Heart right ventricle (tissue), 16 donors: ENCODE measurements around the gene MTFR2. TPM values are rescaled to one million over a fixed set of nuclear protein-coding genes. Genes with fewer than 3 reads are reported as not detected.
A peak's percentile ranks its signal among the peaks of the same experiment; 100 is the strongest.

ENCODE experiments used
- ATAC-seq, 8 donors: fragments of 200-7000 bp; cut with Tn5 transposase; one replicate each; pipeline ENCODE4 v1.9.1; 2020; ENCODE audit warnings: mild to moderate bottlenecking in 8 of 8, moderate library complexity in 8 of 8, moderate number of reproducible peaks in 1 of 8
- DNase-seq, 2 donors: peaks; one replicate each; pipeline ENCODE4 v3.0.0-alpha.2; 2020
- H3K27ac ChIP-seq, 10 donors: fragments of 200-600 bp; sonication (generic) in 2 of 10; one replicate each; pipeline versions ENCODE4 v1.5.0 to v1.8.0; 2020 to 2022; ENCODE audit warnings: mild to moderate bottlenecking in 3 of 10
- H3K27me3 ChIP-seq, 7 donors: fragments of 200-600 bp; one replicate each; pipeline ENCODE4 v1.8.0; 2021 to 2022; ENCODE audit warnings: mild to moderate bottlenecking in 2 of 7
- H3K36me3 ChIP-seq, 9 donors: fragments of 200-600 bp; sonication (generic) in 1 of 9; one replicate each; pipeline versions ENCODE4 v1.5.0 to v1.8.0; 2020 to 2022; ENCODE audit warnings: mild to moderate bottlenecking in 2 of 9
- H3K4me1 ChIP-seq, 9 donors: fragments of 200-600 bp; sonication (generic) in 1 of 9; one replicate each; pipeline versions ENCODE4 v1.5.0 to v1.8.0; 2020 to 2022; ENCODE audit warnings: mild to moderate bottlenecking in 4 of 9
- H3K4me3 ChIP-seq, 10 donors: fragments of 200-600 bp; sonication (generic) in 2 of 10; one replicate each; pipeline versions ENCODE4 v1.5.0 to v1.8.0; 2020 to 2022; ENCODE audit warnings: mild to moderate bottlenecking in 7 of 10, moderate library complexity in 2 of 10
- H3K9me3 ChIP-seq, 11 donors: fragments of 200-600 bp in 10 of 11; sonication (generic) in 2 of 11; one replicate each; pipeline versions ENCODE4 v1.5.0 to v1.8.0; 2013 to 2022; ENCODE audit warnings: mild to moderate bottlenecking in 2 of 11, control low read depth in 1 of 11, moderate library complexity in 1 of 11
- WGBS, 2 donors: extraction: QIAGEN DNeasy Blood & Tissue Kit; methylation state at CpG; one replicate each; pipeline ENCODE4 v1.1.7; 2013; ENCODE audit warnings: inconsistent platforms in 1 of 2; 5-methylcytosine and 5-hydroxymethylcytosine counted together
- intact Hi-C, 10 donors: fragments of 100-400 bp; cut with DNase I; formaldehyde crosslinking; loops; one replicate each; pipeline versions ENCODE4 v1.11.1 to v1.14.2; 2022
- polyA plus RNA-seq, 2 donors: library from polyadenylated mRNA; stranded (reverse); fragments of 200-250 nt; gene quantifications; one replicate each; pipeline ENCODE4 v1.2.3, GENCODE V29; 2013
- total RNA-seq, 10 donors: library from RNA; stranded (reverse); fragmentation: NEBNext Ultra II Directional in 3 of 10; extraction: Animal tissue kit (Norgen Biotek cat#: 25700) in 3 of 10; gene quantifications; one replicate each; pipeline versions ENCODE4 v1.2.1 to v1.2.4, GENCODE V29; 2021 to 2023
- TF ChIP-seq, protein P1 (sequence below), 9 donors: fragments of 200-600 bp; sonication (generic) in 2 of 9; IDR thresholded peaks; one replicate each; pipeline versions ENCODE4 v1.5.0 to v1.8.0; 2021 to 2022; ENCODE audit warnings: antibody characterized with exemption in 9 of 9, mild to moderate bottlenecking in 5 of 9, moderate library complexity in 1 of 9
- donor health status: Arrhythmogenic right ventricular cardiomyopathy.
- donor health status: ischemic (EF 13 %, LVEDD 7.1; RV severe dilation, severe dysfunction).
- donor health status: healthy with polysubstance abuse.
- donor health status: DM: no; HTN: yes; CAD: no.
- donor health status: DM: no; HTN: no; CAD: no.
- donor health status: ischemic (EF 25% LVEDD 6.9; RV normal size, moderate dysfunction).
- donor health status: ischemic (EF 25% LVEDD 5.7; RV mildly dilated, moderate dysfunction).
- donor health status: healthy.
- donor health status: DM: yes; HTN: yes; CAD: no.
- donor health status: Ischemic cardiomyopathy.
- donor health status: ischemic (EF 35%, LVEDD 5.7; RV mildly dilated, moderate dysfunction).
- donor health status: nonischemic (EF 11% LVEDD 7.7; RV severe dilation, severe dysfunction).
- donor health status: DM: yes; HTN: yes; CAD: no.
- donor health status: PGD.
- donor health status: ischemic (EF 29% LVEDD 5.4; RV normal size, mild dysfunction).
- donor health status: nonischemic (EF 23%, LVEDD 6.1; RV moderate dilation, normal function).

Gene MTFR2
- total and polyA plus RNA-seq, 12 donors, result 0.20 to 0.69 (median 0.27) TPM; not detected in 6

DNA sequence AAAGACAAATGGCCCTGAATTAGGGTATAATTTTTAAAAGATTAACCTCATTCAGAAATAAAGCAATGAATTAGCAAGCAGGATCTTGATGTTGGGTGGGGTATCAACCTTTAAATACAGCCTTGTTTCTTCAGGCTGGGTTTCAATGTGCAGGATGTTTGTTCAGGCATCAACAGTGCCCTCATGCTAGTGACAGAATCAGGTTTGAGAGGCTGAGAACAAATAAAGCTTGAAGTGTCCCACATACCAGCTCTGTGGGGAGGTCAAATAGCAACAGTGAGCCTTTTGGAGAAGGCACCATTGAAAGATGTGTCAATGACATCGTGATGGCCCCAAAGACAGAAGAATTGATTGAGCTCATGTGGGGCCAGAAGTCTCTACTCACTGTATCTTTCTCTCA, 68.2 kb downstream of the MTFR2 start:
- Histone ChIP-seq H3K36me3 (peaks cover 0 to 65% (median 8%) of the 10 kb centered on the region in 9 donors), H3K9me3 (no peaks in the 10 kb centered on the region), H3K27ac (peak overlapping the region in 7 of 10 donors; percentile 32 to 73 (median 64)), H3K4me3 (no peak overlapping the region), H3K27me3 (no peaks in the 10 kb centered on the region), H3K4me1 (peaks cover 0 to 26% (median 18%) of the 10 kb centered on the region in 9 donors)
- ATAC-seq, result peak in 1 of 8 donors; percentile 6
- WGBS, 2 donors, result 82 to 85% methylated on average over 1 of the region's 1 CpG
- TF ChIP-seq, protein P1, sequence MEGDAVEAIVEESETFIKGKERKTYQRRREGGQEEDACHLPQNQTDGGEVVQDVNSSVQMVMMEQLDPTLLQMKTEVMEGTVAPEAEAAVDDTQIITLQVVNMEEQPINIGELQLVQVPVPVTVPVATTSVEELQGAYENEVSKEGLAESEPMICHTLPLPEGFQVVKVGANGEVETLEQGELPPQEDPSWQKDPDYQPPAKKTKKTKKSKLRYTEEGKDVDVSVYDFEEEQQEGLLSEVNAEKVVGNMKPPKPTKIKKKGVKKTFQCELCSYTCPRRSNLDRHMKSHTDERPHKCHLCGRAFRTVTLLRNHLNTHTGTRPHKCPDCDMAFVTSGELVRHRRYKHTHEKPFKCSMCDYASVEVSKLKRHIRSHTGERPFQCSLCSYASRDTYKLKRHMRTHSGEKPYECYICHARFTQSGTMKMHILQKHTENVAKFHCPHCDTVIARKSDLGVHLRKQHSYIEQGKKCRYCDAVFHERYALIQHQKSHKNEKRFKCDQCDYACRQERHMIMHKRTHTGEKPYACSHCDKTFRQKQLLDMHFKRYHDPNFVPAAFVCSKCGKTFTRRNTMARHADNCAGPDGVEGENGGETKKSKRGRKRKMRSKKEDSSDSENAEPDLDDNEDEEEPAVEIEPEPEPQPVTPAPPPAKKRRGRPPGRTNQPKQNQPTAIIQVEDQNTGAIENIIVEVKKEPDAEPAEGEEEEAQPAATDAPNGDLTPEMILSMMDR (IDR thresholded peaks at IDR 0.05), result no peak
- DNase-seq, result no peak
- intact Hi-C loops, result no loop called here

DNA sequence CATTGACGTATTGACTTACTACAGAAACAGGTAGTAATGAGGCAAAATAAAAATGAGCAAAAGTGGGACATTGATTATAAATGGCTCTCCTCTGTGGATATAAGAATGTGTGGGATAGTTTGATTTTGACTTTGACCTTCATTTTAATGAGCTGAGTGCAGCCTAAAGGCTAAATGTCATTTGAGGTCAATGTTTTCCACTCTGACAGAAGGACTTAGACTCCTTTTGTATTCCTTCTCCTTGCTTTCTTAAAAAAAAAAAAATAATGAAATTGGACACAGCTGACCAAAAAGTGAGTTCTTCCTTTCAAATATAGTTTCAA, 68.6 kb downstream of the MTFR2 start:
- Histone ChIP-seq H3K9me3 (no peaks in the 10 kb centered on the region), H3K36me3 (peaks cover 0 to 62% (median 8%) of the 10 kb centered on the region in 9 donors), H3K27ac (peak overlapping the region in 6 of 10 donors; percentile 32 to 73 (median 65)), H3K4me3 (no peak overlapping the region), H3K27me3 (no peaks in the 10 kb centered on the region), H3K4me1 (peaks cover 0 to 26% (median 18%) of the 10 kb centered on the region in 9 donors)
- ATAC-seq, result peak in 7 of 8 donors; percentile 33 to 84 (median 56)
- no peak for DNase-seq
- TF ChIP-seq, protein P1 (IDR thresholded peaks at IDR 0.05), result no peak
- intact Hi-C loops, result no loop called here
- WGBS, 2 donors, result 44 to 52% methylated on average over 1 of the region's 1 CpG

Other genes with a start within 250 kb of the MTFR2 start
- 100 to 1,000 TPM in 2 of 10 donors, 10 to 100 TPM in 8; 62.8 to 102 (median 94.1) TPM for gene BCLAF1, start 39.5 kb upstream of the MTFR2 start, total RNA-seq
- 10 to 100 TPM; 13.1 to 19.7 TPM for gene BCLAF1, start 39.5 kb upstream of the MTFR2 start, polyA plus RNA-seq